GM21423 (cell line): Measurements from ENCODE around the gene OSBPL1A.
A peak's percentile ranks its signal among the peaks of the same experiment; 100 is the strongest.
"Not testable (repeated sequence)": the region's sequence is repeated elsewhere in the genome, so short reads cannot be mapped to it uniquely, and the experiment has no call there.

Experiments
- ATAC-seq: cut with Tn5 transposase; IDR thresholded peaks from one replicate; pipeline ENCODE4 v1.9.1; 2021; ENCODE audit warnings: mild to moderate bottlenecking, moderate library complexity; ENCODE audit not compliant: unreplicated experiment

The OSBPL1A gene

GRCh38 chr18:24189664-24190346 lies 207.8 kb downstream of the OSBPL1A start:
- no peak for ATAC-seq

GRCh38 chr18:24189007-24189528 lies 208.6 kb downstream of the OSBPL1A start:
- ATAC-seq = peak; percentile 84

- ATAC-seq = no peak
Observed at GRCh38 chr18:24188120-24188519, 209.5 kb downstream of the OSBPL1A start.

GRCh38 chr18:24187689-24188088 lies 209.9 kb downstream of the OSBPL1A start:
- ATAC-seq = no peak

GRCh38 chr18:24187049-24187448 lies 210.6 kb downstream of the OSBPL1A start:
- no peak for ATAC-seq

GRCh38 chr18:24185805-24186204 lies 211.8 kb downstream of the OSBPL1A start:
- ATAC-seq = no peak

- no peak for ATAC-seq
Observed at GRCh38 chr18:24181806-24182205, 215.8 kb downstream of the OSBPL1A start.

GRCh38 chr18:24180048-24180447 lies 217.6 kb downstream of the OSBPL1A start:
- no peak for ATAC-seq

- no peak for ATAC-seq
Observed at GRCh38 chr18:24177499-24178133, 220.0 kb downstream of the OSBPL1A start.

- peak; percentile 77 for ATAC-seq
Observed at GRCh38 chr18:24176727-24177416, 220.8 kb downstream of the OSBPL1A start.

- no peak for ATAC-seq
Observed at GRCh38 chr18:24173997-24174396, 223.6 kb downstream of the OSBPL1A start.

- no peak for ATAC-seq
Observed at GRCh38 chr18:24170360-24170759, 227.3 kb downstream of the OSBPL1A start.

GRCh38 chr18:24168496-24168895 lies 229.1 kb downstream of the OSBPL1A start:
- ATAC-seq = no peak

GRCh38 chr18:24161304-24161703 lies 236.3 kb downstream of the OSBPL1A start:
- no peak for ATAC-seq

- no peak for ATAC-seq
Observed at GRCh38 chr18:24160086-24160485, 237.5 kb downstream of the OSBPL1A start.

GRCh38 chr18:24157855-24158254 lies 239.8 kb downstream of the OSBPL1A start:
- ATAC-seq = no peak

GRCh38 chr18:24153397-24153796 lies 244.2 kb downstream of the OSBPL1A start:
- ATAC-seq = no peak

- not testable (repeated sequence) for ATAC-seq
Observed at GRCh38 chr18:24149591-24149990, 248.0 kb downstream of the OSBPL1A start.

- no peak for ATAC-seq
Observed at GRCh38 chr18:24142376-24142775, 255.2 kb downstream of the OSBPL1A start.

- ATAC-seq = no peak
Observed at GRCh38 chr18:24140697-24141096, 256.9 kb downstream of the OSBPL1A start.

GRCh38 chr18:24138789-24139616 lies 258.6 kb downstream of the OSBPL1A start, which contains the start of gene CABYR:
TSS of gene CABYR (plus strand) at chr18:24139062. CDS start at chr18:24143115, 4,053 bp downstream.
- ATAC-seq = peak; percentile 90
